Measurements from ENCODE around the gene DERA. TPM values are rescaled to one million over a fixed set of nuclear protein-coding genes. Genes with fewer than 3 reads are reported as not detected.

The DERA gene
- total RNA-seq, 1 experiment from 2014 or later: 67.6 TPM

DNA sequence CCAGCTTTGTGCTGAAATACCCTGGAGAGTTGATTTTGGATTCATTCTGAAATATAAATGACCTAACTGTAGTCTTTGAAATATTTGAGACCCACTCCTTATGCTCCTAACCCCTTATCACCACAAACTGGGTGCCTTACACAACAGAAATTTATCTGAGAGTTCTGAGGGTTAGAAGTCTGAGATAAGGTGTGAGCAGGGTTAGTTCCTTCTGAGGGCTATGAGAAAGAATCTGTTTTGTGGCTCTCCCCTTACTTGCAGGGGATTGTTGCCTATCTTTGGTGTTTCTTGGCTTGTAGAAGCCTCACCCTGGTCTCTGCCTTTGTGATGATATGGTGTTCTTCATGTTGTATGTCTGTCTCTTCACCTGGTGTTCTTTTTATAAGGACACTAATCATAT, 91.7 kb downstream of the DERA start:
- intact Hi-C loops (cut with micrococcal nuclease; ENCODE audit: unreplicated experiment): no loop called here
- Histone ChIP-seq H3F3A (ENCODE audit: insufficient read depth, low read depth) (no peaks in the 10 kb centered on the region), H3K4me3 (no peak overlapping the region), H3K27me3 (ENCODE audit: insufficient read depth, low read depth) (no peaks in the 10 kb centered on the region), H2AFZ (no peak overlapping the region), H3K27ac (no peak overlapping the region), H3K9me3 (ENCODE audit: insufficient read depth, low read depth) (no peaks in the 10 kb centered on the region), H3K4me2 (no peak overlapping the region), H4K20me1 (ENCODE audit: insufficient read depth) (0 out of 2 replicates have a peak, but pooled peaks cover 3% of the 10 kb centered on the region), H3K9me2 (ENCODE audit: insufficient read depth) (no peaks in the 10 kb centered on the region), H3K4me1 (replicated peaks; ENCODE audit: insufficient read depth) (no peaks in the 10 kb centered on the region), H3K36me3 (ENCODE audit: low read depth) (no peaks in the 10 kb centered on the region), H3K79me2 (ENCODE audit: low read depth) (no peaks in the 10 kb centered on the region)
- POLR2A ChIA-PET (ENCODE audit: unreplicated experiment): no interaction called here
- DNase-seq: no peak
- TF ChIP-seq CTCF (conservative IDR thresholded peaks at IDR 0.05) (no peak), EZH2 (IDR thresholded peaks at IDR 0.05; ENCODE audit: low read depth) (no peak)
- CTCF ChIA-PET: no interaction called here
- BruUV-seq (replicated peaks): no TSS peak

DNA sequence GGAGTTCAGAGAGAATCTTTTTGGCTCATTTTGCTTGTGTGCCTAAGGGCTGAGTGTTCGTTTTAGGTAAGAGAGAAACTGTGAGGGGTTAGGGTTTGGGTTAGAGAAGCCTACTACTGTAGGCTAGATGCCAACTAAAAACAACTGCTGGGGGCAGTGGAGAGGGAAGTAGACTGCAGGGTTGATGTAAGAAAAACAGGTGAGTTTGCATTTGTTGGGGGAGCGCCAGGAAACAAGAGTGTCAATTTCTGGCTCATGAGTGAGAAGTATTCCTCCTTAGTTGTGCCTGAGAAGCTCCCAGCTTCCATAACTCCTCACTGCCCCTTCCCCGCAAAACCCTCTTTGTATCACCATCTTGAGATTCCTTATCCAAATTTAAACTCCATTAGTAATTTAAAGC, 92.3 kb downstream of the DERA start:
- POLR2A ChIA-PET (ENCODE audit: unreplicated experiment): no interaction called here
- H3K4me1 ChIP-seq (replicated peaks; ENCODE audit: insufficient read depth): no peaks in the 10 kb centered on the region

DNA sequence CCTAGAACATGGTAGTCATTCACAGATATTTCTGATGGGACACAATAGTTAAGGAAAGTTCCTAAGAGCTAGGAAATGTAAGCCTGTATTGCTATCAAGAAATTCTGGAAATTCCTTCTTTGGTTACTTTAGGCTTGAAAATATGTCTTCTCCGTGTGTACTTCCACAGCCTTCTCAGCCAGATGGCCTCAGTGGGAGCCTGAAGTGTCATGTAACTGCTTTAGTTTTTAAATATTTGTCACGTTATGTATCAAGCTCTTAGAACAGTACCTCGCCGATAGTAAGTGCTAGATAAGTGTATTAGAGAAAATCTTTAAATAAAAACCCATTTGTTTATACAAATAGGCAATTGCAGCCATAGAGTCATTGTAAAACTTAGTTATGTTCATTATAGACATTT, 95.6 kb downstream of the DERA start:
- Histone ChIP-seq H3K27ac (no peak overlapping the region), H3F3A (ENCODE audit: insufficient read depth, low read depth) (no peaks in the 10 kb centered on the region), H3K4me3 (no peak overlapping the region), H2AFZ (no peak overlapping the region), H3K36me3 (ENCODE audit: low read depth) (no peaks in the 10 kb centered on the region), H4K20me1 (ENCODE audit: insufficient read depth) (no peaks in the 10 kb centered on the region), H3K9me2 (ENCODE audit: insufficient read depth) (no peaks in the 10 kb centered on the region), H3K9me3 (ENCODE audit: insufficient read depth, low read depth) (no peaks in the 10 kb centered on the region), H3K4me2 (no peak overlapping the region), H3K27me3 (ENCODE audit: insufficient read depth, low read depth) (no peaks in the 10 kb centered on the region), H3K79me2 (ENCODE audit: low read depth) (no peaks in the 10 kb centered on the region), H3K4me1 (replicated peaks; ENCODE audit: insufficient read depth) (no peaks in the 10 kb centered on the region)
- ChIA-PET POLR2A (ENCODE audit: unreplicated experiment) (no interaction called here), CTCF (no interaction called here)
- no TSS peak for BruUV-seq (replicated peaks)
- intact Hi-C loops (cut with micrococcal nuclease; ENCODE audit: unreplicated experiment): no loop called here
- no peak for DNase-seq
- TF ChIP-seq CTCF (conservative IDR thresholded peaks at IDR 0.05) (no peak), EZH2 (IDR thresholded peaks at IDR 0.05; ENCODE audit: low read depth) (no peak)

More for the DNA sequence above, 92.3 kb downstream of the DERA start:
- no peak for DNase-seq
- H3K36me3 ChIP-seq (ENCODE audit: low read depth): no peaks in the 10 kb centered on the region
- no peak overlapping the region for H3K4me3 ChIP-seq
- H2AFZ ChIP-seq: no peak overlapping the region
- no peak overlapping the region for H3K27ac ChIP-seq
- no peaks in the 10 kb centered on the region for H3F3A ChIP-seq (ENCODE audit: insufficient read depth, low read depth)
- no peaks in the 10 kb centered on the region for H3K27me3 ChIP-seq (ENCODE audit: insufficient read depth, low read depth)
- 0 out of 2 replicates have a peak, but pooled peaks cover 3% of the 10 kb centered on the region for H4K20me1 ChIP-seq (ENCODE audit: insufficient read depth)
- BruUV-seq (replicated peaks): no TSS peak
- no peaks in the 10 kb centered on the region for H3K9me2 ChIP-seq (ENCODE audit: insufficient read depth)
- no peaks in the 10 kb centered on the region for H3K9me3 ChIP-seq (ENCODE audit: insufficient read depth, low read depth)
- H3K79me2 ChIP-seq (ENCODE audit: low read depth): no peaks in the 10 kb centered on the region
- CTCF ChIA-PET: no interaction called here
- intact Hi-C loops (cut with micrococcal nuclease; ENCODE audit: unreplicated experiment): no loop called here
- no peak for TF ChIP-seq EZH2 (IDR thresholded peaks at IDR 0.05; ENCODE audit: low read depth)
- no peak for TF ChIP-seq CTCF (conservative IDR thresholded peaks at IDR 0.05)
- H3K4me2 ChIP-seq: no peak overlapping the region
